Fibroblast of villous mesenchyme (primary cell): ENCODE data around the gene WFDC11. TPM values are rescaled to one million over a fixed set of nuclear protein-coding genes. Genes with fewer than 3 reads are reported as not detected.

Experiments
- DNase-seq: peaks from one replicate; pipeline ENCODE4 v3.0.0-alpha.2; 2010; ENCODE audit warnings: low read depth
- H3K4me3 ChIP-seq: 2 replicates; pipeline ENCODE4 v1.5.1; 2011; ENCODE audit warnings: low read depth, mild to moderate bottlenecking, low read length
- CTCF ChIP-seq: IDR thresholded peaks from 2 replicates; pipeline ENCODE4 v1.5.1; 2012; ENCODE audit warnings: low read depth, mild to moderate bottlenecking, low read length; ENCODE audit not compliant: insufficient read depth
- total RNA-seq: library from RNA; depleted of rRNA; stranded (reverse); fragments of >200 nt; gene quantifications from 2 replicates; pipeline ENCODE4 v1.2.3, GENCODE V29; 2012

Gene WFDC11
- total RNA-seq, 1 donor, result not detected

- no peak overlapping the region for H3K4me3 ChIP-seq
- DNase-seq, result no peak
- no peak for TF ChIP-seq CTCF
These were observed 30.4 kb downstream of the WFDC11 start for GRCh38 chr20:45639687-45640086.

- DNase-seq, result no peak
- no peak for TF ChIP-seq CTCF
- no peak overlapping the region for H3K4me3 ChIP-seq
These were observed 33.5 kb downstream of the WFDC11 start for GRCh38 chr20:45636513-45636912.

DNA sequence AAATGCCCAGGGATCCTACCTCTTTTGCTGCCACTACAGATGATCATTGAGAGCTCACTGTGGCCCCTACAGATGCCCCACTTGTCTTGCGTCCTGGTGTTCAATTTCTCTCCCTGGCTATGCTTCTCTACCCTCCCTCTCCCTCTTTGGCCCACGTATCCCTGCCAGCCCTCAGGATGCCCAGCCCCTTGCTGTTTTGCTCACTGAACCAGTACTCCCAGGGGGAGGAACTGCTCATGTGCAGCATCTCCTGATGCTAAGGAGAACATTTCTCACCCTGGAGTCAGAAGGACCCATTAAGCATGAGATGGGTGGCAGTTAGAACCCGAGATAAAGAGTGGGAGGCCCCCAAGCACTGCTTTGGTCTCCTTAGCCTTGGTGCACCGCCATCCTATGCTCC lies 38.9 kb downstream of the WFDC11 start, which contains the start of gene WFDC9:
TSS of gene WFDC9 (minus strand) at position 101 of the 400 bp plus-strand sequence. CDS start 21,103 bp downstream, outside the sequence.
- TF ChIP-seq CTCF, result no peak
- no peak for DNase-seq
- no peak within 1 kb of the TSS for H3K4me3 ChIP-seq

DNA sequence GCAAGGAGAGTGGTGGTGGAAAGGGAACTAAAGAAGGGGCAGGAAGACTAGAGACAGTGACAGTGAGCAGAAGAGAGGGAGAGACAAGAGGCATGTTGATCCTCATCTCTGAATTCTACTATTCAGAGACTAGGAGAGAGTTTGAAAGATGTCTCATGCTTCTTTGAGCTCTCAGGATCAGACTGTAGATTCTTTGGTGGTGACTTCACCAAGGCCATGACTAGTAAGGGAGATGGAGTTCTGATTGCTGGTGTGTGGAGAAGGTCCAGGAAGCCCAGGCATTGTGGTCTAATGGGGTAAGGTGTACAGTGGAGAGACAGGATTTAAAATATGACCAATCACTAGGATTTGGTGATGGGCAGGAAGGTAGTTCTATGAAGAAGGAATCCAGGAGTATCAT lies 39.7 kb downstream of the WFDC11 start:
- no peak for TF ChIP-seq CTCF
- no peak overlapping the region for H3K4me3 ChIP-seq
- DNase-seq, result no peak

DNA sequence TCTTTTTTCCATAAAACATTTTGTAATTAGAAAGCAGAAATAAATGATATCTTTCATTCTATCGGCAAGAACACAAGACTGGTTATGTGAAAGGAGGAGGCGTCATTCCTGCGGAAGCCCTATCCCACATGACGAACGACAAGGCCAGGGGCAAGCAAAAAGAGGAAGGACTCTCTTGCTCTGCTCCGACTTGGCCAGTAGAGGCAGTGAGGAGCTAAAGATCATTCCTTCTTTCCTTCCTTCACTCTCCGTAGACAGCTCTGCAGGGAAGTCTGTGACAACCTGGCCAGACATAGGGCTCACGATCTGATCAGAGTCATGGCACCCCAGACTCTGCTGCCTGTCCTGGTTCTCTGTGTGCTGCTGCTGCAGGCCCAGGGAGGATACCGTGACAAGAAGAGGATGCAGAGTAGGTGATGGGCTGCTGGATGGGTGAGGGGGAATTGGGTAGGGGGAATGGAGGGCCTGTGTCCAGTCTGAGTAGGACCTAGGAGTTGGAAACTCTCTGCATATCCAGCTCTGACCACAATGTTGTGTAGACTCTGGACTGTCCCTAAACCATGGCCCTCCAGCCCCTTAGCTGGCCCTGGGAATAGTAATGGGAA lies 40.4 kb downstream of the WFDC11 start, which contains the start of gene WFDC10A:
TSS of gene WFDC10A (plus strand) at position 244 of the 605 bp plus-strand sequence. CDS start at position 319, 75 bp downstream.
- TF ChIP-seq CTCF, result peak; percentile 88
- H3K4me3 ChIP-seq, result no peak within 1 kb of the TSS
- DNase-seq, result peak; percentile 58

DNA sequence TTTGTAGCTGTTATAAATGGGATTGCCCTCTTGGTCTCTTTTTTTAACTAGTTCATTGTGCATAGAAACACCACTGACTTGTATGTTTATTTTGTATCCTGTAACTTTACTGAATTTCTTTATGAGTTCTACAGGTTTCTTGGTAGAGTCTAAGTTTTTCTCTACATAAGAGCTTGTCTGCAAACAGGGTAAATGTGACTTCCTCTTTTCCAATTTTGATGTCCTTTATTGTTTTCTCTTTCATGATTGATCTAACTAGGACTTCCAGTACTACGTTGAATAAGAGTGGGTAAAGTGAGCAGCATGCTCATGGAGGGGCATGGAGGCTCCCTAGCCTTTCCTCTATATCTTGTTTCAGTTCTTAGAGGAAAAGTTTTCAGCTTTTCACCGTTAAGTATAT lies 43.5 kb downstream of the WFDC11 start:
- no peak for TF ChIP-seq CTCF
- no peak for DNase-seq
- no peak overlapping the region for H3K4me3 ChIP-seq

DNA sequence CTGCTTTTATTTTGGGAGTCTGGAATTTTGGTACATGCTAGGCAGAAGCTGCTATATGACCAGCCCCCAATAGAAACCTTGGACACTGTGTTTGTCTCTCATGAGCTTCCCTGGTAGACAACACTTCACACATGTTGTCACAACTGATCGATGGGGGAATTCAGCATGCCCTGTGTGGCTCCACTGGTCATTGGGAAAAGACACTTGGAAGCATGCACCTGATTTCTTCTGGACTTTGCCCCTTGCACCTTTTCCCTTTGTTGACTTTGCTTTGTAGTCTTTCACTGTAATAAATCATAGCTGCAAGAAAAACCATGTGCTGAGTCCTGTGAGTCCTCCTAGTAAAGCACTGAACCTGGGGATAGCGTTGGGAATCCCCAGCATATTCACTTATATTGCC lies 48.4 kb downstream of the WFDC11 start:
- TF ChIP-seq CTCF, result no peak

More for the DNA sequence above, 48.4 kb downstream of the WFDC11 start:
- no peak overlapping the region for H3K4me3 ChIP-seq
- DNase-seq, result no peak
